HTR-8/SVneo (cell line): ENCODE measurements around the gene TNK1.
A peak's percentile ranks its signal among the peaks of the same experiment; 100 is the strongest.

Source experiments
- DNase-seq: peaks from one replicate; pipeline ENCODE4 v3.0.0; 2011; ENCODE audit warnings: low spot score, mixed read lengths; ENCODE audit not compliant: insufficient read length
- FAIRE-seq: peaks from 2 replicates; lab custom pipeline; 2011; peaks lifted over from hg19 to GRCh38; lab: Jason Lieb, UNC

The TNK1 gene

GRCh38 chr17:7388856-7389255, 8.0 kb downstream of the TNK1 start:
- no peak for DNase-seq
- FAIRE-seq, result no peak

DNA sequence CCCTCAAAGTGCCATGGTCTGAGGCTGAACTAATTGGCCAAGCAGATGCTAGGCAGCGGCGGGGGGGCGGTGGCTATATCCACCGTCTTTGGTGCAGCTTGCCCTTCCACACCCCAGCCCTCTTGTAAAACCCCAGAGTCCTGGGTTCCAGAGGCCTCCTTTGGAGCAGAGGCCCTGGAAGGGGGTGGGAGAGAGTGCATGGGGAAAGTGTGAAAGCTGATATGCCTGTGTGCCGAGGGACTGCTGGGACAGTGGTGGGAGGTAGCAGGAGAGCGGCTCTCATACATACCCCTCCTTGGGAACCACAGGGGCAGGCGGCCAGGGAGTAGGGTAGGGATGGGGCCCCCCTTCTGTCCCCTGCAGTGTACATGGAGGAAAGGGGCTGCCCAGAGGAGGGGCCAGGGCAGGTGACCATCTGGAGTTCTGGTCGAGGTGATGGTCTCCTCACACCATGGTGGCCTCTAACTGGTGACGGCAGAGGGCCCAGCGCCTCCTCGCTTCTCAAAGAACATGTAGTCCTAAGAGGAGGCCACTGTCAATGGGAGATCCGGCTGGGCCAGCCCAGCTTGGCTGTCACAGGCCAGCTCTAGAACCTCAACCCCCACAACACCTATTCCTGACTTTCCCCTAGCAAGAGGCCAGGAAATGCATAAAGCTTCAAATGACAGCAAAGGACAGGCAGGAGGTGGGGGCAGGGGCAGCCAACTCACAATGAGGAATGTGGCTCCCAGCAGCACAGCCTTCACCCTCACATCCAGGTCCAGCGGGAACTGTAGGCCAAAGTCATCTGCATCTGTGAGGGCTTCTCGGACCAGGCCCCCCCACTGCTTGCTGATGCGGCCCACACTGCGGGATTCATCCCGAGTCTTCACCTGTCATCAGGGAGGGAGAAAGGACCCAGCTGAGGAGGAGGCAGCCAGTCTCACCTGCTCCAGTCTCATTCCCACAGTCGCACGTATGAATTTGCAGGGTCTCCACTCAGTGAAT, 9.3 kb downstream of the TNK1 start:
- FAIRE-seq, result peak; percentile 26
- DNase-seq, result no peak

GRCh38 chr17:7391307-7391706, 10.4 kb downstream of the TNK1 start:
- FAIRE-seq (no peak), DNase-seq (no peak)

DNA sequence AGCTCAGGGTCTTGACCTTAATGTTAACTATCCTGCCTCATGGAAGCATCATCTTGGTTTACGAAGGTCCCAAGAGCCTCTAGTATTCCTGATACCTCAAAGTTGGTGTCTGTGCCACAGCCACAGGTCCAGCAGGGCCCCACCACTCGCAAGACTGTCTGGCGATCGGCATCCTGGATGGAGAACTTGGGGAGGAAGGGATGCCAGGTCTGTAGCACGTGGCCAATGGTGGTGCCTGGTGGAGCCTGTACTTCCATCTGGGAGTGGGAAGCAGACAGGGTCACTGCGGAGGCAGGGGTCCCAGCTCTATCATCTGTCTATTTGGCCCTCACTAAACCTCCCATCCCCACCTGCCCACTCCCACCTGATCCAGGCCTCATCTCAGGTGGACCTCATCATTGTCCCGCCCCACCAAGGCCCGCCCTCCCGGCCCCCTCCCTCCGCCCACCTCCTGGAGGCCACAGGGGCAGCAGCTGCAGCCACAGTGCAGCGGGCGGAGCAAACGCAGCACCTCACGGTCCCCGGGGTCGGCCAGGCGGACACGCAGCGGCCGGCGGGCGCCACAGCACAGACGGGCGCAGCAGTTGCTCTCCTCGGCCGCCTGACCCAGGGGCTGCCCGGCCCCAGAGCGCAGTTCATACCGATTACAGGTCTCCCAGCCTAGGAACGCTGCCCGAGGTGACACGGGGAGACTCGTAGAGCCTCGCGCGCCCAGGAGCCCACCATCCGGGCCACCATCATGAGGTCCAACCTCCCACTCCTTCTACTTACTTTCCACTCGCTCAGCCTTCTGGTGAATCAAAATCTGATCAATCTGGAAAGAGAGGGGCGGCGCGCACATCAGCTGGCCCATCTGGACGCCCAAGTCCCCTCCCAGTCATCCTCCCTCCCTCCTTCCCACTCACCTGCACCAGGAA, 12.1 kb downstream of the TNK1 start:
- FAIRE-seq (no peak), DNase-seq (no peak)

DNA sequence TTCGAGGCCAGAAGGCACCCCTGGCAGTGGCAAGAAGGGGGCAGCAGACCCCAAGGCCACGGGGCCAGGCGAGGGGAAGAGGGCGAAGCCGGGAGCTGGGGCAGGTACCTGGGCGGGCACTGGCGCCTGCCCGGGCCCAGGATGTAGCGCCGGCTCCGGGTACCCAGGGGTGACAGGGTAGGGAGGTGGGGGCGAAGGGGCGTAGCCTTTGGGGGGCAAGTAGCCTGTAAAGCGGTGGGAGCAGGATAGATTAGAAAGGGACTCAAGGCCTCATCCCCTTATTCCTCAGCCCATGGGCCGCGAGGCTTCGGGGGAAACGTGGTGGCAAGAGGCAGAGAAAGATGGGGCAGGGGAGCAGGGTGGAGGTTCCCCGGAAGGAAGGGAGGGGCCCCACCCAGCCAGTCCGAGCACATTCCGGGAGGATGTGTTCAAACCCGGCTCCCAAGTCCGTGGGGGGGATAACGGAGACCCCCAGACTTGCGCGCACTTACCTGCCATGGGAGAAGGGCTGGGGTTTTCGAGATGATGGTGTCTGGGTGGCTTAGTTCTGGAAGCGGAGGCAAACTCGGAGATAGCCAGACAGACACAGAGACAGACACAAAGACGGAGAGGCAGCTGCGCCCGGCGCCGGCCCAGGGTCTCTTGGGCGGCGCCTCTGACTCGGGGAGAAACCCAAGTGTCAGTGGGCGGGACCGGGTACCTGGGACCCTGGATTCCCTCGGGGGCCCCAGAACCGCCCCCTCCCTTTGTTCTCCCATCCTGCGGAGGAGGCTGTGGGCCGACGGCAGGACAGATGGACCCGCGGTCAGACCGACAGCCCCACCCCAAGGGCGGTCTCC, 12.9 kb downstream of the TNK1 start:
- DNase-seq (peak; percentile 41), FAIRE-seq (peak; percentile 73)

DNA sequence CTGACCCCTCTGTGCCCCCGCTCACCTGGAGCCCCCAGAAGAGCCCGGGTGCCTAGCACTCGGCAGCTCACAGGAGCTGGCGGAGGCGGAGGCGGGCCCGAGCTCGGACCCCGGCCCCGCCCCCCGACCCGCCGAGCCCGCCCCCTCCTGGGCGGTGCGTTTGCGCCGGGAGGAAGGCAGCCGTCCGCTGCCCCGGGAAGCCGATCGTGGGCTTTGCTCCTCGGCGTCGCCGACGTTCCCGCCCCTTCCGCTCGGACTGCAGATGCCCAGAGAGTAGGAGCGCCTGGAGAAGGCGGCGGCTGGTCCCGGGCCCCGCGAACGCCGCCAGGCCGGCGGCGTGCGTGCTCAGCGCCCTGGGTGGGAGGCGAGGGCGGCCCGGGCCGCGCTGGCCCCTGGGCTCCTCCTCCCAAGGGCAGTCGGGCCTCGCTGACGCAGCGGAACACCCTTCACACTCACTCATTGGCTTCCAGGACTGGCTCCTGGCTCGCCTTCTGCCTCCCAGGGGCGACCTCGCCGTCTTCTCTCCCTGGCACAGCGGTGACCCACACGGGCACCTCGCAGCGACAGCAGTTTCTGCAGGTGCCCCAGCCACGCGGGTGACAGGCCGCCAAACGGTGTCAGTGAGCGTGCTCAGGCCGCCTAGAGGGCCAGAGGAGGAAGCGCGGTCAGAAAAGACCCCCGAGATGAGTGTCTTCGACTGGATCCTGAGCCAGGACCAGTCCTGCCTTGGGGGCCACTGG, 13.7 kb downstream of the TNK1 start, which contains the start of gene PLSCR3:
TSS of gene PLSCR3 (minus strand) at position 74 of the 740 bp plus-strand sequence. CDS start 415 bp downstream, outside the sequence.
- DNase-seq (peak; percentile 93), FAIRE-seq (peak; percentile 95)

DNA sequence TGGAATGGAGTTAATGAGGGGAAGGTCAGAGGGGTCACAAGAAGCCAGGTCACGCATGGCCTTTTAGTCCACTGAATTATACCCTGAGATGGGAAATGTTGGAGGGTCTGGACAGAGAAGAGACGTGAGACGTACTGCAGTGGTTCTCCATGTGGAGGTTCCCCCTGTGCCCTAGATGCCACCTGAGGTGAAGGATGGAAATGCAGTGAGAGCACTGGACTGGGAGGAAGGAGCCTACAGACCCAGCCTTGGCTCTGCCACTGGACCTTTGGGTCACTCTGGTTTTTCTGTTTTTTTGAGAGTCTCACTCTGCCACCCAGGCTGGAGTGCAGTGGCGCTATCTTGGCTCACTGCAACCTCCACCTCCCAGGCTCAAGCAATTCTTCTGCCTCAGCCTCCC, 15.3 kb downstream of the TNK1 start:
- FAIRE-seq (no peak), DNase-seq (no peak)

GRCh38 chr17:7398612-7399011, 17.7 kb downstream of the TNK1 start:
- FAIRE-seq (no peak), DNase-seq (no peak)

DNA sequence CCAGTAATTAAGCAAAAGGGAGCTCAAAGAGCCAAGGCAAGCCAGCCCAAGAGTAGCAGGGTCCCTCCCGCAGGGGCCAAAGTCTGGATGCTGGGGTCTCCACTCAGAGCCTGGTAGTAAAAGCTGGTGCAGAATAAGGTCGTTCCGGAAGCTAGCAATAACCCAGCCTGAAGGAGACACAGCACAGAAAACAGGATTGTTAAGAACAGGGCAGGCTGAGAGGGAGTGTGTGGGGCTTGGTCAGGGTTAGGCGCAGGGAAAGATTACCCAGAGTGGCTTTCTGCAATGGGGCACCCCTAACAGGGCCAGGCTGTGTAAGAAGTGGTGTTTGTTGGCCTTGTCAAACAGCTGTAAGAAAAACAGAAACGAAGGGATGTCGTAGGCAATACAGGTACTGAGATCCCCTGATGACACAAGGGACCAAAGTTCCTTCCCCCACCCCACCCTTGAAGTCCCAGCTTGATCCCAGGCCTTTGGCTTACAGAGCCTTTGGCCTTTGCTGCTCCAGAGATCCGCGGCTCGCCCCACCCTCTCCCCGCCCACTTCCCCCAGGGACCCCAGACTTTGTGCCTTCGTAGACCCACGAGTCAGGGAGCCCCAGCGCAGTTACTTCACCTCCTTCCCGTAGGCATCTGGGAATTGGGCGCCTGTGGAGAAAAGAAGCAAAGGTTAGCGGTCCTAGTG, 22.3 kb downstream of the TNK1 start:
- DNase-seq (no peak), FAIRE-seq (peak; percentile 9)

DNA sequence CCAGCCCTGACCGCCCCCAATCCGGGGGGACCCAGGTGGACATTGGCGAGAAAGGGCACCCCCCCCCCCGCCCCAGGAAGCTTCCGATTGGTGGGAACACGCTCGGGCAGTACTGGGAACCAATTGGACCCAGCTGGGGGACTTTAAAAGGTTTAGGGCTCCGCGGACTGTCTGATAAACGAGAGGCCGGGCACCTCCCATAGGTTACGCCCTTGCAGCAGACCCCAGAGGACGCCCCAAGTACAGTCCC, 22.8 kb downstream of the TNK1 start:
- FAIRE-seq (no peak), DNase-seq (peak; percentile 85)

DNA sequence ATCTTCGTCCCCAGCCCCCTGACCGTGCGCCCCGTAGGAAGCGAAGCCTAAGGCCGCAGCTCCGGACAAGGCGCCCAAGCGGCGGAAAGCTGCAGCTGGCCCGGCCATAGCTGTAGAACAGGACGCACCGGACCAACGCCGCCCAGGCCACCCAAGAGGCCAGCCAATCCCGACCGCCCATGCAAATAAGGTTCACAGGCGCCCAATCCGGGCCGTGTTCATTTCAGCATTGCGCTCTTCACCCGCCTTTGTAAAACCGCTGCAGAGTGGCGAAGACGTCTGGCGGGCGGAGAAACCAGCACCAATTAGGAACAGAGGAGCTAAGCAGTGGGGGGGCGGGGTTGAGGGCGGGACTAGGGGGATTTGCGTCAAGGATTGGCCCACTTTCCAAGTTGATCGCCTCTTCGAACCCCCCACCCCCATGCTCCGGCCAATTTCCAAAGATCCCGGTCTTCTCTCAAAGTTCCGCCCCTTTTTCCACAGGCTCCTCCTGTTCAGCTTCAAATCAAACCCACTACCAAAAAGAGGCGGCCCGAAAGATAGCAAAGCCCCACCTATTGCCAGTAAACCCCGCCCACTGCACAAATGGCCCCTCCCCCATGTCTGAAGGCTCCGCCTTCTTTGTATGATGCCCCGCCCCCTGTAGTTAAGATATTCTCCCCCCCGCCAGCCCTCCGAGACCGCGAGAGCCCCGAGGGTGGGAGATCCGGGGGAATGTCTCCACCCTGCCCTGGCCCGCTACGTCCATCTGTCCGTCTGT, 23.3 kb downstream of the TNK1 start, which contains the start of gene TMEM256:
TSS of gene TMEM256 (minus strand) at position 121 of the 760 bp plus-strand sequence. CDS start at position 108, 13 bp downstream.
- FAIRE-seq (peak; percentile 98), DNase-seq (peak; percentile 99)

DNA sequence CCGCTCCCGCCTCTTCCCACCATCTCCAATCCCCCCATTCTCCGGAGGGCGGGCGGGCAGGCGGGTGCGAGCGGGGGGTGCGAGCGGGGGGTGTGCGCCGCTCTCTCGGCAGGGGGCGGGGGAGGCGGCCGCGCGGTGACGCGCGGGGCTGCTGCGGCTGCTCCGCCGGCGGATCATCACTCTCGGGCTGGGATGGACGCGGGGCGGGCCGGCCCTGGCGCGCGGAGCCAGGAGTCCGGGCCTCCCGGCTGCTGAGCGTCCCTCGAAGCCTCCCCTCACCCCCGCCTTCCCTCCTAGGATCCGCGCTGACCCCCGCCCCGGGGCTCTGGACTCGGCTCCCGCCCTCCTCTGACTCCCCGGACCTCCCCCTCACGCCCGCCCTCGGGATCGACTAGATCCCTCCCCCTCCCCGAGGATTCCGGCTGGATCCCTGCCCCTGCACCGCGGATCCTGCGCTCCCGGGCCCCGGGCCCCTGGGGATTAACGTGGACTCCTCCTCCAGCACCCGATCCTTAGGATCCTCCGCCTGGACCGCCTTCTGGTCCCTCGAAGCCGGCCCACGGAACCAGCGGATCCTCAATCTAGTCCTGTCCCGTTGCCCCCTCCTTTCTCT, 24.0 kb downstream of the TNK1 start:
- peak; percentile 81 for DNase-seq
- FAIRE-seq, result no peak

- no peak for DNase-seq
- no peak for FAIRE-seq
Observed at GRCh38 chr17:7405350-7406234, 24.7 kb downstream of the TNK1 start.

- FAIRE-seq (no peak), DNase-seq (no peak)
Observed at GRCh38 chr17:7406235-7406825, 25.4 kb downstream of the TNK1 start.

DNA sequence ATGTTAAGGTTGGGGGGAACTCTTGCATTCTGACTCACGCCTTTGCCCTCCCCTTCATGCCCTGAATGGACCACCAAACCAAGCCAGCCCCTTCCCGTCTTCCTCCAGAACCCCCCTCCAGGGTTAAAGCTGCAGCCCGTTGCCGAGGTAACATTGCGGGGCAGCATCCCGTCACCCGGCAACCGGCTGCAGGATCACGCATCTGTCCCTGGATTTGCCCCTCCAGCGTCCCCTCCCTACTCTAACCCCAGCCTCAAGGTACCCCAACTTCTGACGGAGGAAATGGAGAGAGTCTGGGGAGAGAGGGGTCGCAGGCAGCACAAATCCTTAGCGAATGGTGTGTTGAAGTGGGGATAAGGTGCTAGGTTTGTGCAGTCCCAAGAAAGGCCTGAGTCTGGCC, 26.2 kb downstream of the TNK1 start:
- no peak for FAIRE-seq
- DNase-seq, result no peak

GRCh38 chr17:7407485-7408251, 26.8 kb downstream of the TNK1 start, which contains the start of gene NLGN2:
TSS of gene NLGN2 (plus strand) at chr17:7407845. CDS start at chr17:7408256, 411 bp downstream.
- FAIRE-seq, result no peak
- DNase-seq, result no peak
